Natural killer cell (primary cell): ENCODE results near the gene FBXO4. TPM values are rescaled to one million over a fixed set of nuclear protein-coding genes. Genes with fewer than 3 reads are reported as not detected.

Experiments used
- ATAC-seq, 3 donors: fragments of 150-1000 bp in 2 of 3; fragments of 200-7000 bp in 1 of 3; cut with Tn5 transposase; 1 replicate in 1 of 3; 2 replicates in 2 of 3; pipeline ENCODE4 v1.10.0; 2021; ENCODE audit warnings: mild to moderate bottlenecking in 2 of 3, moderate library complexity in 2 of 3
- DNase-seq, 2 donors: peaks; one replicate each; pipeline versions ENCODE4 v3.0.0 to v3.0.0-alpha.2; 2013 to 2021; ENCODE audit warnings: mixed read lengths in 1 of 2
- H3K27ac ChIP-seq: one replicate; pipeline ENCODE4 v1.5.1; 2013; ENCODE audit warnings: mild to moderate bottlenecking, low read length
- H3K27me3 ChIP-seq: one replicate; pipeline ENCODE4 v1.6.1; 2013; ENCODE audit warnings: low read length; ENCODE audit not compliant: control insufficient read depth, insufficient read depth
- H3K36me3 ChIP-seq: one replicate; pipeline ENCODE4 v1.6.1; 2013; ENCODE audit warnings: low read length; ENCODE audit not compliant: control insufficient read depth, insufficient read depth
- H3K4me1 ChIP-seq: one replicate; pipeline ENCODE4 v1.6.1; 2013; ENCODE audit warnings: low read length; ENCODE audit not compliant: control insufficient read depth, insufficient read depth
- H3K4me3 ChIP-seq: one replicate; pipeline ENCODE4 v1.5.1; 2013; ENCODE audit warnings: low read length
- H3K9me3 ChIP-seq: one replicate; pipeline ENCODE4 v1.6.1; 2013; ENCODE audit warnings: low read length; ENCODE audit not compliant: control insufficient read depth, insufficient read depth
- H3K27ac Mint-ChIP-seq, 2 donors: one replicate each; pipeline ENCODE4 v1.8.0; 2022; ENCODE audit warnings: mild to moderate bottlenecking in 2 of 2, mixed read lengths in 2 of 2, moderate library complexity in 1 of 2
- H3K27me3 Mint-ChIP-seq, 2 donors: one replicate each; pipeline ENCODE4 v1.8.0; 2022; ENCODE audit warnings: low read depth in 2 of 2, mixed read lengths in 2 of 2
- H3K36me3 Mint-ChIP-seq: one replicate; pipeline ENCODE4 v1.8.0; 2022; ENCODE audit warnings: mixed read lengths
- H3K4me1 Mint-ChIP-seq, 2 donors: one replicate each; pipeline ENCODE4 v1.8.0; 2022; ENCODE audit warnings: mixed read lengths in 2 of 2
- H3K4me3 Mint-ChIP-seq: one replicate; pipeline ENCODE4 v1.8.0; 2022; ENCODE audit warnings: mild to moderate bottlenecking, moderate library complexity, mixed read lengths
- H3K9me3 Mint-ChIP-seq, 2 donors: one replicate each; pipeline ENCODE4 v1.8.0; 2022; ENCODE audit warnings: mixed read lengths in 2 of 2
- CTCF ChIP-seq: fragments of 200-600 bp; IDR thresholded peaks from one replicate; pipeline ENCODE4 v1.8.0; 2022; ENCODE audit warnings: antibody characterized with exemption
- WGBS: methylation state at CpG from one replicate; pipeline ENCODE4 v1.1.7; 2013; ENCODE audit warnings: missing lambda C conversion rate; ENCODE audit not compliant: insufficient coverage; 5-methylcytosine and 5-hydroxymethylcytosine counted together
- intact Hi-C: fragments of 100-400 bp; cut with micrococcal nuclease; formaldehyde crosslinking; loops from one replicate; pipeline ENCODE4 v1.14.2; 2022
- total RNA-seq, 4 donors: library from RNA; stranded (reverse); fragments of 120-200 nt in 1 of 4; gene quantifications; one replicate each; pipeline versions ENCODE4 v1.2.3 to v1.2.4, GENCODE V29; 2013 to 2022

Gene FBXO4
- total RNA-seq, 3 donors from 2014 or later (not counting 1 experiment from before 2014, with no cell fraction given), result 13.2 to 14.9 (median 13.4) TPM

GRCh38 chr5:41960481-41960880, 35.4 kb downstream of the FBXO4 start:
- intact Hi-C loops, result no loop called here
- H3K36me3 ChIP-seq, result no peaks in the 10 kb centered on the region
- DNase-seq, result no peak
- no peak overlapping the region for H3K4me3 ChIP-seq
- H3K4me1 ChIP-seq, result no peaks in the 10 kb centered on the region
- Mint-ChIP-seq H3K4me1 (no peaks in the 10 kb centered on the region), H3K4me3 (no peak overlapping the region), H3K36me3 (peaks cover 27% of the 10 kb centered on the region), H3K27me3 (peaks cover 6 to 13% of the 10 kb centered on the region in 2 donors), H3K9me3 (peaks cover 12 to 18% of the 10 kb centered on the region in 2 donors), H3K27ac (no peak overlapping the region)
- H3K9me3 ChIP-seq, result peaks cover 15% of the 10 kb centered on the region
- no peak overlapping the region for H3K27ac ChIP-seq
- H3K27me3 ChIP-seq, result no peaks in the 10 kb centered on the region
- ATAC-seq, result no peak
- no peak for TF ChIP-seq CTCF

GRCh38 chr5:41961736-41962135, 36.7 kb downstream of the FBXO4 start:
- no peaks in the 10 kb centered on the region for H3K4me1 ChIP-seq
- 41% methylated on average over 1 of the region's 1 CpG for WGBS
- Mint-ChIP-seq H3K36me3 (peaks cover 27% of the 10 kb centered on the region), H3K9me3 (peaks cover 12 to 18% of the 10 kb centered on the region in 2 donors), H3K27me3 (peaks cover 6 to 10% of the 10 kb centered on the region in 2 donors), H3K4me3 (no peak overlapping the region), H3K4me1 (no peaks in the 10 kb centered on the region), H3K27ac (no peak overlapping the region)
- TF ChIP-seq CTCF, result no peak
- H3K4me3 ChIP-seq, result no peak overlapping the region
- no peaks in the 10 kb centered on the region for H3K36me3 ChIP-seq
- intact Hi-C loops, result no loop called here
- DNase-seq, result no peak
- peaks cover 3% of the 10 kb centered on the region for H3K27me3 ChIP-seq
- no peak for ATAC-seq
- no peak overlapping the region for H3K27ac ChIP-seq
- H3K9me3 ChIP-seq, result peaks cover 15% of the 10 kb centered on the region

- intact Hi-C loops, result no loop called here
- 85% methylated on average over 3 of the region's 3 CpGs for WGBS
- no peak for TF ChIP-seq CTCF
- Mint-ChIP-seq H3K9me3 (peaks cover 12 to 19% of the 10 kb centered on the region in 2 donors), H3K27me3 (peaks cover 6 to 10% of the 10 kb centered on the region in 2 donors), H3K36me3 (peaks cover 27% of the 10 kb centered on the region), H3K27ac (no peak overlapping the region), H3K4me3 (no peak overlapping the region), H3K4me1 (no peaks in the 10 kb centered on the region)
- Histone ChIP-seq H3K27me3 (peaks cover 4% of the 10 kb centered on the region), H3K27ac (no peak overlapping the region), H3K36me3 (no peaks in the 10 kb centered on the region), H3K9me3 (peaks cover 15% of the 10 kb centered on the region), H3K4me1 (no peaks in the 10 kb centered on the region), H3K4me3 (no peak overlapping the region)
- no peak for ATAC-seq
- DNase-seq, result no peak
Measured at GRCh38 chr5:41962491-41962890, 37.4 kb downstream of the FBXO4 start.

- Mint-ChIP-seq H3K4me3 (no peak overlapping the region), H3K9me3 (peaks cover 4 to 9% of the 10 kb centered on the region in 2 donors), H3K4me1 (no peaks in the 10 kb centered on the region), H3K36me3 (peaks cover 5% of the 10 kb centered on the region), H3K27me3 (peaks cover 0 to 8% of the 10 kb centered on the region in 2 donors), H3K27ac (no peak overlapping the region)
- no peak overlapping the region for H3K4me3 ChIP-seq
- DNase-seq, result no peak
- H3K4me1 ChIP-seq, result no peaks in the 10 kb centered on the region
- 71% methylated on average over 4 of the region's 6 CpGs for WGBS
- H3K9me3 ChIP-seq, result peaks cover 7% of the 10 kb centered on the region
- no peak overlapping the region for H3K27ac ChIP-seq
- H3K27me3 ChIP-seq, result peaks cover 4% of the 10 kb centered on the region
- intact Hi-C loops, result no loop called here
- H3K36me3 ChIP-seq, result no peaks in the 10 kb centered on the region
- ATAC-seq, result no peak
- TF ChIP-seq CTCF, result no peak
Measured at GRCh38 chr5:41966401-41967105, 41.5 kb downstream of the FBXO4 start.
